ENCODE measurements around the gene HLCS.

The HLCS gene

GRCh38 chr21:36719614-36720013 is 246.9 kb downstream of the HLCS start:
- no peak for DNase-seq (ENCODE audit: low read depth)

- DNase-seq (ENCODE audit: low read depth): no peak
Observed at GRCh38 chr21:36718951-36719501, 247.4 kb downstream of the HLCS start.

- no peak for DNase-seq (ENCODE audit: low read depth)
Observed at GRCh38 chr21:36717976-36718375, 248.5 kb downstream of the HLCS start.

- DNase-seq (ENCODE audit: low read depth): no peak
Observed at GRCh38 chr21:36716836-36717235, 249.6 kb downstream of the HLCS start.

GRCh38 chr21:36716387-36716786 is 250.1 kb downstream of the HLCS start:
- DNase-seq (ENCODE audit: low read depth): no peak

- DNase-seq (ENCODE audit: low read depth): no peak
Observed at GRCh38 chr21:36713746-36714145, 252.7 kb downstream of the HLCS start.

GRCh38 chr21:36710729-36711048 is 255.8 kb downstream of the HLCS start:
- DNase-seq (ENCODE audit: low read depth): no peak

GRCh38 chr21:36709868-36710728 is 256.4 kb downstream of the HLCS start:
- no peak for DNase-seq (ENCODE audit: low read depth)

GRCh38 chr21:36709030-36709867 is 257.2 kb downstream of the HLCS start:
- DNase-seq (ENCODE audit: low read depth): no peak

GRCh38 chr21:36708286-36709029 is 258.0 kb downstream of the HLCS start:
- DNase-seq (ENCODE audit: low read depth): no peak

- no peak for DNase-seq (ENCODE audit: low read depth)
Observed at GRCh38 chr21:36707763-36708285, 258.6 kb downstream of the HLCS start.

GRCh38 chr21:36706951-36707762 is 259.3 kb downstream of the HLCS start:
- no peak for DNase-seq (ENCODE audit: low read depth)

GRCh38 chr21:36706482-36706852 is 260.0 kb downstream of the HLCS start:
- DNase-seq (ENCODE audit: low read depth): no peak

GRCh38 chr21:36705679-36706481 is 260.6 kb downstream of the HLCS start:
- no peak for DNase-seq (ENCODE audit: low read depth)

GRCh38 chr21:36704958-36705678 is 261.4 kb downstream of the HLCS start:
- no peak for DNase-seq (ENCODE audit: low read depth)

- no peak for DNase-seq (ENCODE audit: low read depth)
Observed at GRCh38 chr21:36704281-36704957, 262.1 kb downstream of the HLCS start.

GRCh38 chr21:36703626-36704280 is 262.7 kb downstream of the HLCS start:
- no peak for DNase-seq (ENCODE audit: low read depth)

GRCh38 chr21:36703123-36703522 is 263.3 kb downstream of the HLCS start:
- DNase-seq (ENCODE audit: low read depth): no peak

GRCh38 chr21:36702622-36702968 is 263.9 kb downstream of the HLCS start:
- no peak for DNase-seq (ENCODE audit: low read depth)
